Type B pancreatic cell (in vitro differentiated cells): ENCODE results near the gene ACTN1. TPM values are rescaled to one million over a fixed set of nuclear protein-coding genes. Genes with fewer than 3 reads are reported as not detected.

Experiments used
- DNase-seq: peaks from one replicate; pipeline ENCODE4 v3.0.0; 2021; ENCODE audit warnings: mixed read lengths; ENCODE audit not compliant: unreplicated experiment; ENCODE audit errors: extremely low spot score
- H3K27ac Mint-ChIP-seq: 2 replicates; pipeline ENCODE4 v1.8.0; 2021; ENCODE audit warnings: mild to moderate bottlenecking, mixed read lengths
- H3K27me3 Mint-ChIP-seq: 2 replicates; pipeline ENCODE4 v1.8.0; 2021; ENCODE audit warnings: mixed read lengths
- H3K36me3 Mint-ChIP-seq: 2 replicates; pipeline ENCODE4 v1.8.0; 2021; ENCODE audit warnings: mixed read lengths
- H3K4me1 Mint-ChIP-seq: one replicate; pipeline ENCODE4 v1.8.0; 2021; ENCODE audit warnings: mixed read lengths; ENCODE audit not compliant: unreplicated experiment
- H3K4me3 Mint-ChIP-seq: 2 replicates; pipeline ENCODE4 v1.8.0; 2021; ENCODE audit warnings: mild to moderate bottlenecking, mixed read lengths
- H3K9me3 Mint-ChIP-seq: 2 replicates; pipeline ENCODE4 v1.8.0; 2021; ENCODE audit warnings: mixed read lengths
- CTCF ChIP-seq: fragments of 200-600 bp; sonication (generic); conservative IDR thresholded peaks from 2 replicates; pipeline ENCODE4 v1.5.0; 2021; ENCODE audit warnings: antibody characterized with exemption, mild to moderate bottlenecking
- total RNA-seq: library from RNA; stranded (reverse); gene quantifications from 2 replicates; pipeline ENCODE4 v1.2.1, GENCODE V29; 2021; ENCODE audit warnings: low replicate concordance

The ACTN1 gene
- total RNA-seq, 1 donor from 2014 or later, result 176 TPM

- H3K27me3 Mint-ChIP-seq, result no peaks in the 10 kb centered on the region
- peaks cover 62% of the 10 kb centered on the region for H3K4me1 Mint-ChIP-seq
- DNase-seq, result no peak
- TF ChIP-seq CTCF, result no peak
- H3K27ac Mint-ChIP-seq, result peak overlapping the region; percentile 55
- H3K9me3 Mint-ChIP-seq, result no peaks in the 10 kb centered on the region
- H3K36me3 Mint-ChIP-seq, result peaks cover 17% of the 10 kb centered on the region
- peak overlapping the region; percentile 13 for H3K4me3 Mint-ChIP-seq
Measured at GRCh38 chr14:68961781-68962584, 17.1 kb downstream of the ACTN1 start.

- DNase-seq, result no peak
- no peaks in the 10 kb centered on the region for H3K27me3 Mint-ChIP-seq
- no peak for TF ChIP-seq CTCF
- H3K27ac Mint-ChIP-seq, result peak overlapping the region; percentile 36
- peaks cover 21% of the 10 kb centered on the region for H3K36me3 Mint-ChIP-seq
- H3K4me1 Mint-ChIP-seq, result peaks cover 65% of the 10 kb centered on the region
- no peaks in the 10 kb centered on the region for H3K9me3 Mint-ChIP-seq
- H3K4me3 Mint-ChIP-seq, result no peak overlapping the region
Measured at GRCh38 chr14:68961361-68961760, 17.7 kb downstream of the ACTN1 start.

- H3K27me3 Mint-ChIP-seq, result no peaks in the 10 kb centered on the region
- no peak for DNase-seq
- peaks cover 16% of the 10 kb centered on the region for H3K36me3 Mint-ChIP-seq
- peaks cover 63% of the 10 kb centered on the region for H3K4me1 Mint-ChIP-seq
- no peak overlapping the region for H3K27ac Mint-ChIP-seq
- H3K4me3 Mint-ChIP-seq, result no peak overlapping the region
- TF ChIP-seq CTCF, result no peak
- H3K9me3 Mint-ChIP-seq, result no peaks in the 10 kb centered on the region
Measured at GRCh38 chr14:68960123-68960522, 19.0 kb downstream of the ACTN1 start.

GRCh38 chr14:68959035-68959434 lies 20.1 kb downstream of the ACTN1 start:
- no peak overlapping the region for H3K4me3 Mint-ChIP-seq
- H3K4me1 Mint-ChIP-seq, result peaks cover 65% of the 10 kb centered on the region
- no peak overlapping the region for H3K27ac Mint-ChIP-seq
- peaks cover 17% of the 10 kb centered on the region for H3K36me3 Mint-ChIP-seq
- no peak for DNase-seq
- H3K27me3 Mint-ChIP-seq, result no peaks in the 10 kb centered on the region
- no peak for TF ChIP-seq CTCF
- no peaks in the 10 kb centered on the region for H3K9me3 Mint-ChIP-seq

- Mint-ChIP-seq H3K27me3 (no peaks in the 10 kb centered on the region), H3K4me3 (no peak overlapping the region), H3K36me3 (peaks cover 19% of the 10 kb centered on the region), H3K27ac (no peak overlapping the region), H3K9me3 (no peaks in the 10 kb centered on the region), H3K4me1 (peaks cover 65% of the 10 kb centered on the region)
- TF ChIP-seq CTCF, result no peak
- DNase-seq, result no peak
Measured at GRCh38 chr14:68958553-68958952, 20.5 kb downstream of the ACTN1 start.
